ENCODE results near the gene ZNF90. TPM values are rescaled to one million over a fixed set of nuclear protein-coding genes. Genes with fewer than 3 reads are reported as not detected.
A peak's percentile ranks its signal among the peaks of the same experiment; 100 is the strongest.
"Not testable (repeated sequence)": the region's sequence is repeated elsewhere in the genome, so short reads cannot be mapped to it uniquely, and the experiment has no call there.

ZNF90 gene
- total RNA-seq, 1 donor from 2014 or later: 3.0 TPM

DNA sequence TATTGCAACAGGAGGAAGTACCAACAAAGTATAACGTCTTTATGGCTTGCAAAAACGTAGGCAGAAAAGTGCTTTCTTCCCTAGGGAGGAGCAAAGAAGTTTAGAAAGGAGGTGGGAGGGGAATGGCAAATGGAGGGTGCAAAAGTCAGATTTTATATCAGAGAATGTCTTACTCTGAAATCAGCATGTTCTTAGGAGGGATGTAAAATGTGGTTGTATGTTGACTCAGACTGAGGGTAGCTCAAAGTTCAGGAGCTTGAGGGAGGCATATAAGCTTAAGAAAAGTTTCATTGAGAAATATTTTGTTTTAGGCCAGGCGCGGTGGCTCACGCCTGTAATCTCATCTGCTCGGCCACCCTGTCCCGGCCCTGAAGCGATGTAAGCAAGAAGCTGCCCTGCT lies 1.7 kb downstream of the ZNF90 start:
- Mint-ChIP-seq H3K36me3 (ENCODE audit: unreplicated experiment) (no peaks in the 10 kb centered on the region), H3K27ac (ENCODE audit: unreplicated experiment) (no peak overlapping the region), H3K9me3 (ENCODE audit: unreplicated experiment) (no peaks in the 10 kb centered on the region), H3K27me3 (ENCODE audit: unreplicated experiment) (no peaks in the 10 kb centered on the region), H3K4me3 (ENCODE audit: unreplicated experiment) (peak overlapping the region; percentile 85), H3K4me1 (ENCODE audit: unreplicated experiment) (peaks cover 22% of the 10 kb centered on the region)
- no peak for TF ChIP-seq CTCF (IDR thresholded peaks at IDR 0.05)
- DNase-seq (ENCODE audit: extremely low spot score, unreplicated experiment): no peak

GRCh38 chr19:20080656-20081055 lies 2.9 kb downstream of the ZNF90 start:
- H3K4me3 Mint-ChIP-seq (ENCODE audit: unreplicated experiment): no peak overlapping the region
- peaks cover 2% of the 10 kb centered on the region for H3K36me3 Mint-ChIP-seq (ENCODE audit: unreplicated experiment)
- no peak overlapping the region for H3K27ac Mint-ChIP-seq (ENCODE audit: unreplicated experiment)
- TF ChIP-seq CTCF (IDR thresholded peaks at IDR 0.05): no peak
- no peak for DNase-seq (ENCODE audit: extremely low spot score, unreplicated experiment)
- no peaks in the 10 kb centered on the region for H3K9me3 Mint-ChIP-seq (ENCODE audit: unreplicated experiment)
- no peaks in the 10 kb centered on the region for H3K27me3 Mint-ChIP-seq (ENCODE audit: unreplicated experiment)
- H3K4me1 Mint-ChIP-seq (ENCODE audit: unreplicated experiment): peaks cover 22% of the 10 kb centered on the region

DNA sequence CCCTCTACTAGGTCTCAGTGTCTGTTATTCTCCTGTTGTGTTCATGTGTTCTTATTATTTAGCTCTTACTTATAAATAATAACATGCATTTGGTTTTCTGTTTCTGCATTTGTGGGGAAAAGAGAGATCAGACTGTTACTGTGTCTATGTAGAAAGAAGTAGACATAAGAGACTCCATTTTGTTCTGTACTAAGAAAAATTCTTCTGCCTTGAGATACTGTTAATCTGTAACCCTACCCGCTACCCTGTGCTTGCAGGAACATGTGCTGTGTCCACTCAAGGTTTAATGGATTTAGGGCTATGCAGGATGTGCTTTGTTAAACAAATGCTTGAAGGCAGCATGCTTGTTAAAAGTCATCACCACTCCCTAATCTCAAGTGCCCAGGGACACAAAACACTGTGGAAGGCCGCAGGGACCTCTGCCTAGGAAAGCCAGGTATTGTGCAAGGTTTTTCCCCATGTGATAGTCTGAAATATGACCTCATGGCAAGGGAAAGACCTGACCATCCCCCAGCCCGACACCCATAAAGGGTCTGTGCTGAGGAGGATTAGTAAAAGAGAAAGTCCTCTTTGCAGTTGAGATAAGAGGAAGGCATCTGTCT lies 4.5 kb downstream of the ZNF90 start:
- H3K4me3 Mint-ChIP-seq (ENCODE audit: unreplicated experiment); H3K27ac Mint-ChIP-seq (ENCODE audit: unreplicated experiment); H3K36me3 Mint-ChIP-seq (ENCODE audit: unreplicated experiment); H3K9me3 Mint-ChIP-seq (ENCODE audit: unreplicated experiment); DNase-seq (ENCODE audit: extremely low spot score, unreplicated experiment); H3K27me3 Mint-ChIP-seq (ENCODE audit: unreplicated experiment): not testable (repeated sequence)
- H3K4me1 Mint-ChIP-seq (ENCODE audit: unreplicated experiment): peaks cover 22% of the 10 kb centered on the region

- not testable (repeated sequence) for H3K36me3 Mint-ChIP-seq (ENCODE audit: unreplicated experiment); H3K27me3 Mint-ChIP-seq (ENCODE audit: unreplicated experiment); DNase-seq (ENCODE audit: extremely low spot score, unreplicated experiment); H3K27ac Mint-ChIP-seq (ENCODE audit: unreplicated experiment); H3K9me3 Mint-ChIP-seq (ENCODE audit: unreplicated experiment); H3K4me3 Mint-ChIP-seq (ENCODE audit: unreplicated experiment)
- H3K4me1 Mint-ChIP-seq (ENCODE audit: unreplicated experiment): peaks cover 19% of the 10 kb centered on the region
Measured at GRCh38 chr19:20082876-20083275, 5.1 kb downstream of the ZNF90 start.

GRCh38 chr19:20102097-20102496 lies 24.3 kb downstream of the ZNF90 start:
- H3K4me1 Mint-ChIP-seq (ENCODE audit: unreplicated experiment): no peaks in the 10 kb centered on the region
- peaks cover 56% of the 10 kb centered on the region for H3K9me3 Mint-ChIP-seq (ENCODE audit: unreplicated experiment)
- peaks cover 33% of the 10 kb centered on the region for H3K36me3 Mint-ChIP-seq (ENCODE audit: unreplicated experiment)
- H3K4me3 Mint-ChIP-seq (ENCODE audit: unreplicated experiment): no peak overlapping the region
- no peak for TF ChIP-seq CTCF (IDR thresholded peaks at IDR 0.05)
- no peak for DNase-seq (ENCODE audit: extremely low spot score, unreplicated experiment)
- no peak overlapping the region for H3K27ac Mint-ChIP-seq (ENCODE audit: unreplicated experiment)
- no peaks in the 10 kb centered on the region for H3K27me3 Mint-ChIP-seq (ENCODE audit: unreplicated experiment)

- Mint-ChIP-seq H3K36me3 (ENCODE audit: unreplicated experiment) (peaks cover 37% of the 10 kb centered on the region), H3K27me3 (ENCODE audit: unreplicated experiment) (no peaks in the 10 kb centered on the region), H3K4me3 (ENCODE audit: unreplicated experiment) (no peak overlapping the region), H3K27ac (ENCODE audit: unreplicated experiment) (no peak overlapping the region), H3K4me1 (ENCODE audit: unreplicated experiment) (no peaks in the 10 kb centered on the region), H3K9me3 (ENCODE audit: unreplicated experiment) (peaks cover 46% of the 10 kb centered on the region)
- TF ChIP-seq CTCF (IDR thresholded peaks at IDR 0.05): no peak
- DNase-seq (ENCODE audit: extremely low spot score, unreplicated experiment): no peak
Measured at GRCh38 chr19:20103091-20103740, 25.4 kb downstream of the ZNF90 start.
